LNCaP clone FGC (cell line): ENCODE results near the gene HES5.

Experiments
- DNase-seq: peaks from one replicate; pipeline ENCODE4 v3.0.0-alpha.2; 2011; ENCODE audit warnings: low read depth
- H3K4me3 ChIP-seq: 2 replicates; pipeline ENCODE4 v1.5.1; 2011; ENCODE audit warnings: mild to moderate bottlenecking, low read depth, low read length, control low read depth
- TF ChIP-seq, protein P1 (sequence below): IDR thresholded peaks from 2 replicates; pipeline ENCODE4 v1.5.1; 2012; ENCODE audit warnings: mild to moderate bottlenecking; ENCODE audit not compliant: control insufficient read depth, insufficient read depth; ENCODE audit errors: extremely low read depth

Gene HES5

DNA sequence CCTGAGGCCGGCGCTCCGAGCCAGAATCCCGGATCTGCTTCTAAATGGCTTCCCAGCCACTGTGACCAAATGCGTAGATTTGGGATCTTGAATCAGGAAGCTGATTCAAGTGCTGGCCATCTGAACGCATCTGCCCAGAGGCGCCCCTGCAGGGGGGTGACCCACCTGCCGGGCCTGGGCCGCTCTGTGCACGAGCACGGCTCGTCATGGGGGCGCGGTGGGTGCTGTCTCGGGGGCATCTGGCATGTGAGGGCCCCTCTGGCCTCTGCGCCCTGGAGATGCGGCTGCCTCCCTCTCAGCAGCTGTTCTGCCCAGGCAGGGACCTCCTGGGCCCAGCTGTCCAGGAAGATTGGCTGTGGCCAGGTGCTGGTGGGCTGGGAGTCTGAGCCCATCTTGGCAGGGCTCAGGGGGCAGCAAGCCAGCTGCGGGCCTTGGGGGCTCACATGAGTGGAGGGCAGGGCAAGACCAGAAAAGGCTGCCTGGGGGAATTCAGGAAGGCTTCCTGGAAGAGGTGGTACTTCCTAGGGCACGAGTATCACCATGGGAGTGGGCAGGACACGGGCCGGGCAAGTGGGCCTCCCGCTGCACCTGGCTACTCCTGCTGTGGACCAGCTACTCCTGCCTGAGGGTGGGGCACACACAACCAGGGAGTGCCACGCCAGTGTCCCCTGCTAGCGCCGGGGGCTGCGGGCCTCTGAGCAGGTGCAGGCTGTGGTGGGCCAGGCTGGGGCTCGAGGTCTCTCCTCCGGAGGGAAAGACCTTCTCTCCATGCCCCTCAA is 28.8 kb downstream of the HES5 start:
- TF ChIP-seq, protein P1, sequence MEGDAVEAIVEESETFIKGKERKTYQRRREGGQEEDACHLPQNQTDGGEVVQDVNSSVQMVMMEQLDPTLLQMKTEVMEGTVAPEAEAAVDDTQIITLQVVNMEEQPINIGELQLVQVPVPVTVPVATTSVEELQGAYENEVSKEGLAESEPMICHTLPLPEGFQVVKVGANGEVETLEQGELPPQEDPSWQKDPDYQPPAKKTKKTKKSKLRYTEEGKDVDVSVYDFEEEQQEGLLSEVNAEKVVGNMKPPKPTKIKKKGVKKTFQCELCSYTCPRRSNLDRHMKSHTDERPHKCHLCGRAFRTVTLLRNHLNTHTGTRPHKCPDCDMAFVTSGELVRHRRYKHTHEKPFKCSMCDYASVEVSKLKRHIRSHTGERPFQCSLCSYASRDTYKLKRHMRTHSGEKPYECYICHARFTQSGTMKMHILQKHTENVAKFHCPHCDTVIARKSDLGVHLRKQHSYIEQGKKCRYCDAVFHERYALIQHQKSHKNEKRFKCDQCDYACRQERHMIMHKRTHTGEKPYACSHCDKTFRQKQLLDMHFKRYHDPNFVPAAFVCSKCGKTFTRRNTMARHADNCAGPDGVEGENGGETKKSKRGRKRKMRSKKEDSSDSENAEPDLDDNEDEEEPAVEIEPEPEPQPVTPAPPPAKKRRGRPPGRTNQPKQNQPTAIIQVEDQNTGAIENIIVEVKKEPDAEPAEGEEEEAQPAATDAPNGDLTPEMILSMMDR = no peak
- H3K4me3 ChIP-seq = no peak overlapping the region
- no peak for DNase-seq

DNA sequence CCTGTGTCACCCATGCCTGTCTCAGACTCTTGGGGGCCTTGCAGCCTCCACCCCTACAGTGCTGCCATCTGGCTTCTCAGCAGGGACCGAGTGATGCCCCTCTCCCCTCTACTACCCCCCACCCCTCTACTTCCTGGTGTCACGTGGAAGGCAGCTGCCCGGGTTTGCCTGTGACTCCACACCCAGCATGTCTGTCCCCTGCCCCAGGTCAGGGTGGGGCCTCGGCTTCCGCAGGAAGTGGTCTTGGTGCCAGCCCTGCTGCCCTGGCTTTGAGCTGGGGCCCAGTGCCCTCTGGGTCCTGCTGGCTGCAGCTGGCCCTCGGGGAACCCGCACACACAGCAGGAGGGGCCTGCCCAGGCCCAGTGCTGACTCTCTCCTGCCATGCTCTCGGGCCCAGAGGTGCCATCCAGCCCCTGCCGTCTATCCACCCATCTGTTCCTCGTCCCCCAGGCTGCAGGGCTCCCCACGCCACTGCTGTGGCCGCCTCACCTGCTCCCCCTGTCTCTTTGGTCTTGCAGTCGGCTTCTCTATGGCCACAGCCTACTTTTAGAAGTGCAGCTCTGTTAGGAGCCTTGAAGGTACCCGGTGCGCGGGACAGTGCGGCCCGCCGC is 30.0 kb downstream of the HES5 start:
- no peak for DNase-seq
- TF ChIP-seq, protein P1 = no peak
- no peak overlapping the region for H3K4me3 ChIP-seq

DNA sequence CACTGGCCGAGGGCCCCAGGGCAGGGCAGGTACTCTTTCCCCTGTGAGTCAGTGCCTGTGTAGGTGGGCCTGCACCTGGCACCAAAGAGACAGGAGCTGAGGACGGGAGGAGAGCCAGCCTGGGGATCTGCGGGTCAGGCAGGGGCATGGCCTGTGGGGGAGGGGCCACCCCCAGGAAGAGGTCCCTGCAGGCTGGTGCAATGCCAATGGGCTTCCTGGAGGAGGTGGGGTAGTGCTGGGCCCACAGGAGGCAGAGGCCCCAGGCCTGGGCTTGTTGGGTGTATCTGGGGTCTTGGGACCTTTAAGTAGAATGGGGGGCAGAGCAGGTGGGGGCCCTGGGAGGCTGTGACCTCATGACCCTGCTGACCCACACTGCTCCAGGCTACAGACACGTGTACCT is 30.8 kb downstream of the HES5 start:
- DNase-seq = no peak
- no peak overlapping the region for H3K4me3 ChIP-seq
- TF ChIP-seq, protein P1 = no peak

DNA sequence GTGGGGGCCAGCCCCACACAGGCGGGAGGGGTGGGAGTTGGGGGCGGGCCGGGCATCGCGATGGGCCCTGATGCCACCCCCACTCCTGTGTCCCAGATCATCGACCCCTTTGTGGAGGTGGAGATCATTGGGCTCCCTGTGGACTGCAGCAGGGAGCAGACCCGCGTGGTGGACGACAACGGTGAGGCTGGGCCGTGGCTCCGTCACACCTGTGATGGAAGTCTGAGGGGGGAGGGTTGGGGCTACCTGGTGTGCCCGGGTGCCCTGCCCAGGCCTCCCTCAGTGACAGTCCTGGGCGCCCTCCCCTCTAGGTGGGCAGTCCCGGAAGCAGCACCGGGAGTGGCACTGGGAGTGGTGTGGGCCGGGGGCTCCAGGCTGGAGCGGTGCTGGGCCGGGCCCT is 31.4 kb downstream of the HES5 start:
- DNase-seq = no peak
- no peak overlapping the region for H3K4me3 ChIP-seq
- TF ChIP-seq, protein P1 = no peak

DNA sequence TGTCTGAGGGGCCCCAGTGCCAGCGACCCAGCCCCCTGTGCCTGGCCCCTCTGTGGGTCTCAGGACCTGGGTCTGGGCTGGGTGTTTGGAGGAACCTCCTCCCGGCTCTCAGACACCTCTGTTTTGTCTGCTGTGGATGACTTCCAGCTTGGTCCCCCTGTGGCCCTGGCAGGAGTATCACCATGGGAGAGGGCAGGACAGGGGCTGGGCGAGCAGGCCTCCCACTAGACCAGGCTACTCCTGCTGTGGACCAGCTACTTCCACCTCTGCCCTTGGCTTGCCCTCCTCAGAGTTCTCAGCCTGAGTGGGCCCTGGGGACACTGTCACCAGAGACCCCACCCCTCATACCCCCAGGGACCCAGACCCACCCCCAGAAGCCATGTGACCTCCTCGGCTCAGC is 32.2 kb downstream of the HES5 start:
- TF ChIP-seq, protein P1 = no peak
- H3K4me3 ChIP-seq = no peak overlapping the region
- no peak for DNase-seq

DNA sequence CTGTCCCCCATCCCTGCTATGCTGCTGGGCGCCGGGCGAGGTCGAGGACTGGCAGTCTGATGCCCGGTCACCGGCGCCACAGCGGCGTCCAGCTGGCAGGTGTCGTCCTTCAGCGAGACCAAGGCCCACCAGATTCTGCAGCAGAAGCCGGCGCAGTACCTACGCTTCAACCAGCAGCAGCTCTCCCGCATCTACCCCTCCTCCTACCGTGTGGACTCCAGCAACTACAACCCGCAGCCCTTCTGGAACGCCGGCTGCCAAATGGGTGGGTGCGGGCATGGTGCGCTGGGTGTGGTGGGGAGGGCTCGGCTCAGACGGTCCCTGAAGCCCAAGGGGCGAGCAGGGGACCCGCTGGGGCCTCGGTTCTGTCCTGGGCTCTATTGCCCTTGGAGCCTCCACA is 33.3 kb downstream of the HES5 start:
- DNase-seq = no peak
- no peak overlapping the region for H3K4me3 ChIP-seq
- TF ChIP-seq, protein P1 = no peak
